ENCODE measurements around the gene MYH14. TPM values are rescaled to one million over a fixed set of nuclear protein-coding genes. Genes with fewer than 3 reads are reported as not detected.

Gene MYH14
- polyA plus RNA-seq, 1 of the 3 experiments (the other 2 are of a cell fraction): 0.02 TPM

- TF ChIP-seq SMC3 (IDR thresholded peaks at IDR 0.05; ENCODE audit: low read depth, low read length) (no peak), GABPA (IDR thresholded peaks at IDR 0.05; ENCODE audit: low read depth) (no peak)
Measured at GRCh38 chr19:50176775-50177174, 26.6 kb upstream of the MYH14 start (continued).

GRCh38 chr19:50178320-50178719 lies 25.1 kb upstream of the MYH14 start:
- Histone ChIP-seq H3K9me2 (no peaks in the 10 kb centered on the region), H2AFZ (ENCODE audit: low read depth) (no peak overlapping the region), H4K20me1 (ENCODE audit: insufficient read depth) (no peaks in the 10 kb centered on the region), H3K4me3 (ENCODE audit: low read depth in 2 of 2, low read length in 1 of 2) (no peak overlapping the region), H3K27me3 (ENCODE audit: insufficient read depth) (peaks cover 21% of the 10 kb centered on the region; the same call in 1 of the 2 replicates), H3K79me2 (ENCODE audit: insufficient read depth) (no peaks in the 10 kb centered on the region), H3K9ac (no peak overlapping the region), H3K9me3 (no peaks in the 10 kb centered on the region), H3K36me3 (replicated peaks in 1 of 2; ENCODE audit: control insufficient read depth in 1 of 2, insufficient read depth in 2 of 2, low read length in 1 of 2) (no peaks in the 10 kb centered on the region), H3K27ac (ENCODE audit: low read depth in 2 of 2, low read length in 1 of 2) (no peak overlapping the region), H3F3A (replicated peaks; ENCODE audit: insufficient read depth) (no peaks in the 10 kb centered on the region), H3K4me2 (no peak overlapping the region), H3K4me1 (ENCODE audit: control insufficient read depth in 1 of 2, insufficient read depth in 2 of 2, low read depth in 1 of 2, low read length in 1 of 2) (no peaks in the 10 kb centered on the region)
- ChIA-PET POLR2A (no interaction called here), CTCF (no interaction called here)
- TF ChIP-seq FOSL2 (IDR thresholded peaks at IDR 0.05; ENCODE audit: borderline replicate concordance, low read depth): no peak
- TF ChIP-seq EP300 (IDR thresholded peaks at IDR 0.05; ENCODE audit: borderline replicate concordance in 1 of 2, low read depth in 1 of 2, low read length in 1 of 2): no peak
- no peak for TF ChIP-seq MXI1 (IDR thresholded peaks at IDR 0.05; ENCODE audit: low read depth, low read length)
- TF ChIP-seq NFIC (IDR thresholded peaks at IDR 0.05; ENCODE audit: borderline replicate concordance): no peak
- no peak for TF ChIP-seq GABPA (IDR thresholded peaks at IDR 0.05; ENCODE audit: low read depth)
- TF ChIP-seq TCF12 (IDR thresholded peaks at IDR 0.05): no peak
- TF ChIP-seq REST (IDR thresholded peaks at IDR 0.05; ENCODE audit: low read depth, low read length): no peak
- no peak for TF ChIP-seq USF1 (IDR thresholded peaks at IDR 0.05; ENCODE audit: borderline replicate concordance, low read depth)
- TF ChIP-seq SMC3 (IDR thresholded peaks at IDR 0.05; ENCODE audit: low read depth, low read length): no peak
- no peak for TF ChIP-seq IRF3 (IDR thresholded peaks at IDR 0.05; ENCODE audit: low read depth, low read length)
- no peak for TF ChIP-seq PBX3 (IDR thresholded peaks at IDR 0.05)
- no peak for TF ChIP-seq RXRA (IDR thresholded peaks at IDR 0.05; ENCODE audit: borderline replicate concordance, low read depth)
- no peak for TF ChIP-seq FOXM1 (IDR thresholded peaks at IDR 0.05; ENCODE audit: low read depth)
- TF ChIP-seq JUND (IDR thresholded peaks at IDR 0.05): no peak
- TF ChIP-seq CTCF (IDR thresholded peaks at IDR 0.05): no peak
- no peak for DNase-seq
- WGBS (ENCODE audit: low lambda C conversion rate): 0% methylated on average over 1 of the region's 1 CpG

Measured in SK-N-SH (cell line).